ENCODE results near the gene TNFRSF1B. TPM values are rescaled to one million over a fixed set of nuclear protein-coding genes. Genes with fewer than 3 reads are reported as not detected.

Gene TNFRSF1B
- total and polyA plus RNA-seq, 9 of the 15 experiments (the other 6 are each of a cell fraction or from before 2014, with no cell fraction given) = 8.8 to 91.3 (median 36.0) TPM

- no peak for TF ChIP-seq ID3 (CRISPR knock-in tag; IDR thresholded peaks at IDR 0.05)
- 0 out of 2 replicates have a peak, but pooled peaks have one; percentile 14 for TF ChIP-seq ID3 (tag; IDR thresholded peaks at IDR 0.05)
- TF ChIP-seq MTA1 (IDR thresholded peaks at IDR 0.05; ENCODE audit: borderline replicate concordance) = no peak
- no peak for TF ChIP-seq TEAD4 (IDR thresholded peaks at IDR 0.05; ENCODE audit: low read length)
- TF ChIP-seq TEAD4 (CRISPR knock-in tag; IDR thresholded peaks at IDR 0.05; ENCODE audit: borderline replicate concordance) = no peak
- peak; percentile 25; the same call in 1 of the 2 replicates for TF ChIP-seq FOXP1 (CRISPR knock-in tag; IDR thresholded peaks at IDR 0.05)
- no peak for TF ChIP-seq TSHZ1 (CRISPR knock-in tag; IDR thresholded peaks at IDR 0.05)
- 0 out of 2 replicates have a peak, but pooled peaks have one; percentile 50 for TF ChIP-seq NBN (IDR thresholded peaks at IDR 0.05; ENCODE audit: low read depth)
- peak; percentile 40; the same call in 1 of the 2 replicates for TF ChIP-seq ZSCAN29 (IDR thresholded peaks at IDR 0.05)
- no peak for TF ChIP-seq ZNF23 (CRISPR knock-in tag; IDR thresholded peaks at IDR 0.05)
- no peak for TF ChIP-seq EWSR1 (IDR thresholded peaks at IDR 0.05; ENCODE audit: borderline replicate concordance, low read depth, partially characterized antibody)
- TF ChIP-seq, protein P1, sequence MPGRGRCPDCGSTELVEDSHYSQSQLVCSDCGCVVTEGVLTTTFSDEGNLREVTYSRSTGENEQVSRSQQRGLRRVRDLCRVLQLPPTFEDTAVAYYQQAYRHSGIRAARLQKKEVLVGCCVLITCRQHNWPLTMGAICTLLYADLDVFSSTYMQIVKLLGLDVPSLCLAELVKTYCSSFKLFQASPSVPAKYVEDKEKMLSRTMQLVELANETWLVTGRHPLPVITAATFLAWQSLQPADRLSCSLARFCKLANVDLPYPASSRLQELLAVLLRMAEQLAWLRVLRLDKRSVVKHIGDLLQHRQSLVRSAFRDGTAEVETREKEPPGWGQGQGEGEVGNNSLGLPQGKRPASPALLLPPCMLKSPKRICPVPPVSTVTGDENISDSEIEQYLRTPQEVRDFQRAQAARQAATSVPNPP (IDR thresholded peaks at IDR 0.05; ENCODE audit: borderline replicate concordance, insufficient read depth, insufficient read length) = no peak
- TF ChIP-seq, protein P2, sequence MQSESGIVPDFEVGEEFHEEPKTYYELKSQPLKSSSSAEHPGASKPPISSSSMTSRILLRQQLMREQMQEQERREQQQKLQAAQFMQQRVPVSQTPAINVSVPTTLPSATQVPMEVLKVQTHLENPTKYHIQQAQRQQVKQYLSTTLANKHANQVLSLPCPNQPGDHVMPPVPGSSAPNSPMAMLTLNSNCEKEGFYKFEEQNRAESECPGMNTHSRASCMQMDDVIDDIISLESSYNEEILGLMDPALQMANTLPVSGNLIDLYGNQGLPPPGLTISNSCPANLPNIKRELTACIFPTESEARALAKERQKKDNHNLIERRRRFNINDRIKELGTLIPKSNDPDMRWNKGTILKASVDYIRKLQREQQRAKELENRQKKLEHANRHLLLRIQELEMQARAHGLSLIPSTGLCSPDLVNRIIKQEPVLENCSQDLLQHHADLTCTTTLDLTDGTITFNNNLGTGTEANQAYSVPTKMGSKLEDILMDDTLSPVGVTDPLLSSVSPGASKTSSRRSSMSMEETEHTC (IDR thresholded peaks at IDR 0.05) = no peak
- no peak for TF ChIP-seq NCOA1 (IDR thresholded peaks at IDR 0.05; ENCODE audit: low read depth)
- no peak for TF ChIP-seq E2F1 (CRISPR knock-in tag; IDR thresholded peaks at IDR 0.05)
- TF ChIP-seq, protein P3, sequence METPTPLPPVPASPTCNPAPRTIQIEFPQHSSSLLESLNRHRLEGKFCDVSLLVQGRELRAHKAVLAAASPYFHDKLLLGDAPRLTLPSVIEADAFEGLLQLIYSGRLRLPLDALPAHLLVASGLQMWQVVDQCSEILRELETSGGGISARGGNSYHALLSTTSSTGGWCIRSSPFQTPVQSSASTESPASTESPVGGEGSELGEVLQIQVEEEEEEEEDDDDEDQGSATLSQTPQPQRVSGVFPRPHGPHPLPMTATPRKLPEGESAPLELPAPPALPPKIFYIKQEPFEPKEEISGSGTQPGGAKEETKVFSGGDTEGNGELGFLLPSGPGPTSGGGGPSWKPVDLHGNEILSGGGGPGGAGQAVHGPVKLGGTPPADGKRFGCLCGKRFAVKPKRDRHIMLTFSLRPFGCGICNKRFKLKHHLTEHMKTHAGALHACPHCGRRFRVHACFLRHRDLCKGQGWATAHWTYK (CRISPR knock-in tag; IDR thresholded peaks at IDR 0.05) = 0 out of 2 replicates have a peak, but pooled peaks have one; percentile 33
- TF ChIP-seq POLR2AphosphoS5 (IDR thresholded peaks at IDR 0.05; ENCODE audit: control insufficient read depth, insufficient read depth, low read depth, low read length) = no peak
- TF ChIP-seq SMARCE1 (IDR thresholded peaks at IDR 0.05) = no peak
- TF ChIP-seq ZNF174 (CRISPR knock-in tag; IDR thresholded peaks at IDR 0.05) = no peak
Measured at GRCh38 chr1:12124693-12125421, 41.9 kb upstream of the TNFRSF1B start (continued).
